Activated B cell treated with CpG ODN at 0.5 μM for 24 hours (primary cell): ENCODE measurements around the gene SUPT3H. TPM values are rescaled to one million over a fixed set of nuclear protein-coding genes. Genes with fewer than 3 reads are reported as not detected.

Source experiments
- ATAC-seq: fragments of 200-7000 bp; cut with Tn5 transposase; one replicate; pipeline ENCODE4 v1.10.0; 2021; ENCODE audit warnings: low read depth, mild to moderate bottlenecking, moderate library complexity
- CTCF ChIA-PET: fragments of 350-600 bp; sonication (Branson Sonifier 250); formaldehyde crosslinking; loops from one replicate; lab custom pipeline; 2021; ENCODE audit warnings: antibody characterized with exemption; lab: Charles Lee
- POLR2A ChIA-PET: fragments of 350-600 bp; sonication (Branson Sonifier 250); formaldehyde crosslinking; loops from one replicate; lab custom pipeline; 2021; ENCODE audit warnings: antibody characterized with exemption; lab: Charles Lee
- DNase-seq: peaks from one replicate; pipeline ENCODE4 v3.0.0; 2022
- H3K27ac Mint-ChIP-seq: one replicate; pipeline ENCODE4 v1.8.0; 2020; ENCODE audit warnings: mixed read lengths
- H3K27me3 Mint-ChIP-seq: one replicate; pipeline ENCODE4 v1.8.0; 2021; ENCODE audit warnings: mixed read lengths
- H3K36me3 Mint-ChIP-seq: one replicate; pipeline ENCODE4 v1.8.0; 2021; ENCODE audit warnings: low read depth, mixed read lengths
- H3K4me1 Mint-ChIP-seq: one replicate; pipeline ENCODE4 v1.8.0; 2021; ENCODE audit warnings: mixed read lengths
- H3K4me3 Mint-ChIP-seq: one replicate; pipeline ENCODE4 v1.8.0; 2020; ENCODE audit warnings: mild to moderate bottlenecking, mixed read lengths
- H3K9me3 Mint-ChIP-seq: one replicate; pipeline ENCODE4 v1.8.0; 2020; ENCODE audit warnings: mixed read lengths
- intact Hi-C: fragments of 100-400 bp; cut with micrococcal nuclease; formaldehyde crosslinking; loops from one replicate; pipeline ENCODE4 v1.15.1; 2024
- total RNA-seq: library from RNA; stranded (reverse); gene quantifications from 2 replicates; pipeline ENCODE4 v1.2.3, GENCODE V29; 2022
- TF ChIP-seq, protein P1 (sequence below): fragments of 200-600 bp; IDR thresholded peaks from one replicate; pipeline ENCODE4 v1.8.0; 2022; ENCODE audit warnings: antibody characterized with exemption, mild to moderate bottlenecking

SUPT3H gene
- total RNA-seq, 1 donor from 2014 or later, result 9.9 TPM

- H3K27me3 Mint-ChIP-seq, result no peaks in the 10 kb centered on the region
- DNase-seq, result no peak
- H3K36me3 Mint-ChIP-seq, result no peaks in the 10 kb centered on the region
- H3K4me3 Mint-ChIP-seq, result no peak overlapping the region
- TF ChIP-seq, protein P1, sequence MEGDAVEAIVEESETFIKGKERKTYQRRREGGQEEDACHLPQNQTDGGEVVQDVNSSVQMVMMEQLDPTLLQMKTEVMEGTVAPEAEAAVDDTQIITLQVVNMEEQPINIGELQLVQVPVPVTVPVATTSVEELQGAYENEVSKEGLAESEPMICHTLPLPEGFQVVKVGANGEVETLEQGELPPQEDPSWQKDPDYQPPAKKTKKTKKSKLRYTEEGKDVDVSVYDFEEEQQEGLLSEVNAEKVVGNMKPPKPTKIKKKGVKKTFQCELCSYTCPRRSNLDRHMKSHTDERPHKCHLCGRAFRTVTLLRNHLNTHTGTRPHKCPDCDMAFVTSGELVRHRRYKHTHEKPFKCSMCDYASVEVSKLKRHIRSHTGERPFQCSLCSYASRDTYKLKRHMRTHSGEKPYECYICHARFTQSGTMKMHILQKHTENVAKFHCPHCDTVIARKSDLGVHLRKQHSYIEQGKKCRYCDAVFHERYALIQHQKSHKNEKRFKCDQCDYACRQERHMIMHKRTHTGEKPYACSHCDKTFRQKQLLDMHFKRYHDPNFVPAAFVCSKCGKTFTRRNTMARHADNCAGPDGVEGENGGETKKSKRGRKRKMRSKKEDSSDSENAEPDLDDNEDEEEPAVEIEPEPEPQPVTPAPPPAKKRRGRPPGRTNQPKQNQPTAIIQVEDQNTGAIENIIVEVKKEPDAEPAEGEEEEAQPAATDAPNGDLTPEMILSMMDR, result no peak
- ATAC-seq, result no peak
- H3K4me1 Mint-ChIP-seq, result no peaks in the 10 kb centered on the region
- H3K27ac Mint-ChIP-seq, result no peak overlapping the region
- POLR2A ChIA-PET, result no interaction called here
- no peaks in the 10 kb centered on the region for H3K9me3 Mint-ChIP-seq
- CTCF ChIA-PET, result no interaction called here
- intact Hi-C loops, result no loop called here
Measured at GRCh38 chr6:45254253-45254652, 123.5 kb downstream of the SUPT3H start.

DNA sequence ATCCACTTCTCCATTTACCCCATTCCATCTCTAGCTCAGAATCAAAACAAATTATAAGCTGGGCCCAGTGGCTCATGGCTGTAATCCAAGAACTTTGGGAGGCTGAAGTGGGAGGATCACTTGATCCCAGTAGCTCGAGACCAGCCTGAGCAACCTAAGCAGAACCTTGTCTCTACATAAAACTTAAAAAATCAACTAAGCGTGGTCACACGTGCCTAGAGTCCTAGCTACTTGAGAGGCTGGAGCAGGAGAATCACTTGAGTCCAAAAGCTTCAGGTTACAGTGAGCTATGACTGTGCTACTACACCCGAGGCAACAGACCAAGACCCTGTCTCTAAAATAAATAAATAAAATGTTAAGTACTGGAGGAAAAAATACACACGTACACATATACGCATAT, 124.3 kb downstream of the SUPT3H start:
- Mint-ChIP-seq H3K36me3 (no peaks in the 10 kb centered on the region), H3K27me3 (no peaks in the 10 kb centered on the region), H3K4me3 (no peak overlapping the region), H3K27ac (no peak overlapping the region), H3K4me1 (no peaks in the 10 kb centered on the region), H3K9me3 (no peaks in the 10 kb centered on the region)
- TF ChIP-seq, protein P1, result no peak
- no peak for ATAC-seq
- CTCF ChIA-PET, result no interaction called here
- POLR2A ChIA-PET, result no interaction called here
- intact Hi-C loops, result no loop called here
- no peak for DNase-seq

DNA sequence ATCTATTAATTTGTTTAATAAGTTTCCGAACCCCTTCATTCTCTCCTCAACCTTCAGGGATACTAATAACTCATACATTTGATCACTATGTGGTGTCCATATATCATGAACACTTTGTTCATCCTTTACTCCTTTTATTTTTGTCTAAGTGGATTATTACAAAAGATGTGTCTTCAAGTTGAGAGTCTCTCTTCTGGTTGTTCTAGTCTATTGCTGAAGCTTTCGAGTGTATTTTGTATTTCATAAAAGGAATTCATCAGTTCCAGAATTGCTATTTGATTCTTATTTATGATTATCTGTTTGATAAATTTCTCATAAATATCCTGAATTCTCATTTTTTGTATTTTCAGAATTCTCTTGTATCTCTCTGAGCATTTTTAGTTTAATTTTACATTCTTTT, 146.1 kb downstream of the SUPT3H start:
- Mint-ChIP-seq H3K4me1 (no peaks in the 10 kb centered on the region), H3K27me3 (no peaks in the 10 kb centered on the region), H3K36me3 (peaks cover 18% of the 10 kb centered on the region), H3K9me3 (peaks cover 31% of the 10 kb centered on the region), H3K4me3 (no peak overlapping the region), H3K27ac (no peak overlapping the region)
- no peak for ATAC-seq
- TF ChIP-seq, protein P1, result no peak
- ChIA-PET POLR2A (no interaction called here), CTCF (no interaction called here)
- DNase-seq, result no peak
- intact Hi-C loops, result no loop called here

DNA sequence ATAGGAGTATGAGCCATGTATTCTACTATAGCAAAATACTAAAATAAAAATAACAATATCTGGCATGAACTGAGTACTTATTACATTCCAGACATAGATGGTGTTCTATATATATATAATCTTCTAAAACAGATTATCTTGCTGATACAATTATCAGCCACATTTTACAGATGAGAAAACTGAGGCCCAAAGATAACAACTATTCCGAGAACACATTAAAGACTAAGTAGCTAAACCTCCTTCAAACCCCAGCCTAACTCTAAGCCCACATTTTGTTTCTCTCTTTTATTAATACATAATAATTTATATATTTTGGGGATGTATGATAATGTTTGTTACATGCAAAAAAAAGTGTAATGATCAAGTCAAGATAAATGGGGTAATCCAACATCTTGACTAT, 148.3 kb downstream of the SUPT3H start:
- POLR2A ChIA-PET, result no interaction called here
- TF ChIP-seq, protein P1, result no peak
- intact Hi-C loops, result no loop called here

DNA sequence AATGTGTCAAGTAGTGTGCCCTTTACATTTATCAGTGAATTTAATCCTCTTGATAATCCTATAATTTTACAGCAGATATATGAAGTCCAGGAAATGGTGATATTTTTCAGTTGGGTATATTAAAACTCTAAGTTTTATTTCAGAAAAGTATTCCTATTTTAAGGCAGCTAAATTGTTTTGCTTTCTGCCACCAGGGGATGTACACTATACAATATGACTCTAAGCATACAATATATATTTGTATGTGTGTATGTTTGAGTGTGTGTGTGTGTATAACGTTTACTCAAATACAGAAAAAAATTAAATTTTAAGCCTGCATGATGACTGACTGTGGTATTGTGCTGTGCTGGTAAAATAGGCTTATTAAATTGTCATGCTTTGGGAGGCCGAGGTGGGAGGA, 151.7 kb downstream of the SUPT3H start:
- no peak for DNase-seq
- H3K36me3 Mint-ChIP-seq, result peaks cover 2% of the 10 kb centered on the region
- ChIA-PET POLR2A (no interaction called here), CTCF (no interaction called here)
- no peak overlapping the region for H3K4me3 Mint-ChIP-seq
- TF ChIP-seq, protein P1, result no peak
- intact Hi-C loops, result no loop called here
- no peaks in the 10 kb centered on the region for H3K4me1 Mint-ChIP-seq
- no peak for ATAC-seq
- H3K27me3 Mint-ChIP-seq, result no peaks in the 10 kb centered on the region
- peaks cover 9% of the 10 kb centered on the region for H3K9me3 Mint-ChIP-seq
- H3K27ac Mint-ChIP-seq, result no peak overlapping the region

More for the DNA sequence above, 148.3 kb downstream of the SUPT3H start:
- Mint-ChIP-seq H3K9me3 (peaks cover 31% of the 10 kb centered on the region), H3K27me3 (no peaks in the 10 kb centered on the region), H3K27ac (no peak overlapping the region), H3K36me3 (peaks cover 18% of the 10 kb centered on the region), H3K4me1 (no peaks in the 10 kb centered on the region), H3K4me3 (no peak overlapping the region)
- DNase-seq (no peak), ATAC-seq (no peak)
- CTCF ChIA-PET, result no interaction called here
